GM21528 (cell line): ENCODE measurements around the gene LONP2.
"Not testable (repeated sequence)": the region's sequence is repeated elsewhere in the genome, so short reads cannot be mapped to it uniquely, and the experiment has no call there.

Source experiments
- ATAC-seq: cut with Tn5 transposase; IDR thresholded peaks from one replicate; pipeline ENCODE4 v1.9.1; 2021; ENCODE audit warnings: mild to moderate bottlenecking, moderate library complexity; ENCODE audit not compliant: unreplicated experiment, low FRiP score

Gene LONP2

DNA sequence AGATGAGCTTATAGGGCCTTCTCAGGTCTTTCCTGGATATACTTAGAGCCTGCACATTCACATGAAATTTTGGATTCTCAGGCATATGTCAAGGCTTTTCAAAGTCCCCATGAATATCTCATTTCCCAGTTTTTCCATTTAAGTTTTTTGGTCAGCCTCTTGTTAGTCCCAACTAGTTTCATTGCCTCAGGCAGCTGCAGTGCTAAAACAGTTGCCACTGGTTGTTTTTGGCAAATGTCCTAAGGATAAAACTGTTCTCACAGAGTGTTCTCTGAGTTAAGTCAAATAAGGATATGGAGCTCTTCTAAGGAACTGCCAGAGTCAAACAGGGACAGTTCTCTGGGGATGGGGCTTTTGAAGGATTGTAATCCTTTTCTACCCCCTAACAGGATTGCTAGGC, 43.1 kb downstream of the LONP2 start:
- no peak for ATAC-seq

DNA sequence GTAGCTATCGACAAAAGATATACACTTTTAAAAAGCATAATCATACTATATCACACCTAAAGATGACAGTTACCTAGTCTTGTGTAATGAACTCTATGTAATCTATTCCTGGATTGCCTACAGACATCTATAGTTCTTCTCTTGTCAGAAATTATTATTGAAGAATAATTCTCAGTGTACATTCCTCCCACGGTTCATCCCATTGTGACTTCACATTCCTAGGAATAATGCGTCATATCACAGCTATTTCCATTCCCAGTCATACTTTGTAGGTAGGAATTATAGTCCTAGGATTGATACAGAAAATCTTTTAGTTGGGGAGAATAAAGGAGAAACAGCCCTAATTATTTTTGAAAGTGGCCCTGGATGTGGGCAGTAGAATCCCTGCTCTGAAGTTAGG, 47.2 kb downstream of the LONP2 start:
- ATAC-seq = no peak

DNA sequence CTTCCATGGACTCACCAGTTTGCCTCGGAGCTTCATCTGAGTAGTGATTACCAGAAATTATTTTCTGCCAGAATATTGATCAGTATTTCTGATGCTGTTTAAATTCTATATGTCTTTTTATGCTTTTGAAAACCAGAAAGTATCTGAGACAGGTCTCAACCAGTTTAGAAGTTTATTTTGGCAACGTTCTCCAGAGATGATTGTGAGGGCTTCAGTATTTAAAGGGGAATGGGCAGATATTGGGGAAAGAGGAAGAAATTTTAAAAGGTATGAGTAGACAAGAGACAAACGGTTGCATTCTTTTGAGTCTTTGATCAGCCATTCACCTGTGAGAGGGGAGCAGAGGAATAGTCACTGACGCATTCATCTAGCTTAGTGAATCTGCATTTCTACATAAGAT, 47.7 kb downstream of the LONP2 start:
- ATAC-seq = no peak

DNA sequence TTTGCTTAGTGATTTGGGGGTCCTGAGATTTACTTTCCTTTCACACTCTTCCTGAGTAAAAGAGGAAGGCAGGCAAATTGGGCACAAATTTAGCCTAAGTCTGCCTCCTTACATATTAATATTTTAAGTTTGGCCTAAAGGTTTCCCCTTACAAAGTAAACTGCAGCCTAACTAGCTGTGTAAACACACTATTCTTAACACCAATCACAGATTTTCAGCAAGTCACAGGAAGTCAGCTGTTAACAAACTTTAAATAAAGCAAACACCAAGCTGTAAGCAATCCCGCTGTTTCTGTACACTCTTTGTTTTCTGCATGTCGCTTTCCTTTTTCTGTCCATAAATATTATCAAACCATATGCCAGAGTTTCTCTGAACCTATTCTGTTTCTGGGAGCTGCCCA, 48.4 kb downstream of the LONP2 start:
- no peak for ATAC-seq

DNA sequence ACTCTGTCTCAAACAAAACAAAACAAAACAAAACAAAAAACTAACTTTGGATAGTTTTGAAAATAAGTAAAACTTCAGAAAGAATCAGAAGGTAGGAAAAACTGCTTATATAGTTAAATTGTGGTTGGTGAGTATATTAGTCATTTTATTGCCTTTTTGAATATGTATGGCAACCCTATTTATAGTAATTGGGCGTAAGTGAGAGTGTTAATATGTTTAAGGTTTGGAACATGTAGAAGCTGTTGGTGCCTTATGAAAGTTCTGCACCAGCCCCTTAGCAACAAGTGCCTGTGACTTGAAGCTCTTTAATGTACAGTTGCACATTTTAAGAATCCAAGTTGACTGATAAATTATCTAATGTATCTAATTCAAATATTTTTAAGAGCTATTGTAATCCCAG, 50.6 kb downstream of the LONP2 start:
- ATAC-seq = no peak

DNA sequence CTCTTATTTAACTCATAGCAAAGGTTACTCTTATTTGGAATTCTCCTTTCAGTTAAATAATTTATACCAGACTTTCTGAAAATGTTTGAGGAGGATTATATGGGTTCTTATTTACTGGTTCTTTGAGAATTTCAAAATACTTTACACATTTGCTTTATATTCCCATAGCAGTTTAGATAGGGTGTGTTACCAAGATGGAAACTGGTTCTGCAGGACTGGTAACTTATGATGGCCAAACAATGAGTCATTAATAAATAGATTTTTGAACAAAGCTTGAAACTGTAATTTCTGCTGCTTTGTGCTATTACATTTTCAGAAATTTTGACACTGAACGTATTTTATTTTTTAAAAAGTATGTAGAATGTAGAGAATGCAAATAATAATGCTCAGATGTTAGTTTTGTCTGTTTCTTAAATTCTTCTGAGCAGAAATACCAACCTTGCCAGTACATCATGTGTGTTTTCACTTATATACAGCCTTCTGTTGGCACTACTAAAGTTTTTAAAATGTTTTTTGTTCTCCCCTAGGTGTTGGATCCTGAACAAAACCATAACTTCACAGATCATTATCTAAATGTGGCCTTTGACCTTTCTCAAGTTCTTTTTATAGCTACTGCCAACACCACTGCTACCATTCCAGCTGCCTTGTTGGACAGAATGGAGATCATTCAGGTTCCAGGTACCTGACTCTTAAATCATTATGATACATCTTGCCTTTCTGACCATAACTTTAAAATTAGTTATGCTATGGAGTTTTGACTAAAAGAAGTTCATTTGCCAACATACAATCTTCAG, 51.6 kb downstream of the LONP2 start:
- no peak for ATAC-seq

DNA sequence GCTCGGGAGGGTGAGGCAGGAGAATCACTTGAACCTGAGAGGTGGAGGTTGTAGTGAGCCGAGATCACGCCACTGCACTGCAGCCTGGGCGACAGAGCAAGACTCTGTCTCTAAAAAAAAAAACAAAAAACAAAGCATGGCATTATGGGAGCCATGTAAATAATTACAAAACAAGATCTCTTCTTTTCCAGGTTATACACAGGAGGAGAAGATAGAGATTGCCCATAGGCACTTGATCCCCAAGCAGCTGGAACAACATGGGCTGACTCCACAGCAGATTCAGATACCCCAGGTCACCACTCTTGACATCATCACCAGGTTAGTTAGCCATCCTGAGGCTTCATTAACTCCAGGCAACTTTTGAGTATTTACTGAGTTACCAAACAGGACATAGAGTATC, 55.4 kb downstream of the LONP2 start:
- no peak for ATAC-seq

DNA sequence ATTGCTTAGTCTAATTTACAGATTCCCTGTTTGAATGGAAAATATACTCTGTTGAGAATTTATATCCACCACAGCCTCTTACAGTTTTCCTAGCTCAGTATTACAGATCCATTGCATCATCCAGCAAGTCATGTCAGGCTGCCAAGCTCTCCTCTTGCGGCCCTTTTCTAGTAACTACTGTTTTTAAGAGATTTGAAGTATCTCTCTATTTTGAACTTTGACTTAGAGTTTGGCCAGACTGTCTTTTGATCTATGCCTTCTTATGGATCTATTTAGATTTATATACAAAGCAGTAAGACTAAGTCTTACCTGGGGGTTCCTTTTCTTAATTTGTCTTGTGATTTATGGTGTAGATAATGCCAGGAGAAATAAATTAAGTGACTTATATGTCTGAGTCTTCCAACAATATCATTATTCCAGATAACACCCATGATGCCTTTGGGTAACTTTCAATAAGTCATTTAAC, 56.3 kb downstream of the LONP2 start:
- no peak for ATAC-seq

DNA sequence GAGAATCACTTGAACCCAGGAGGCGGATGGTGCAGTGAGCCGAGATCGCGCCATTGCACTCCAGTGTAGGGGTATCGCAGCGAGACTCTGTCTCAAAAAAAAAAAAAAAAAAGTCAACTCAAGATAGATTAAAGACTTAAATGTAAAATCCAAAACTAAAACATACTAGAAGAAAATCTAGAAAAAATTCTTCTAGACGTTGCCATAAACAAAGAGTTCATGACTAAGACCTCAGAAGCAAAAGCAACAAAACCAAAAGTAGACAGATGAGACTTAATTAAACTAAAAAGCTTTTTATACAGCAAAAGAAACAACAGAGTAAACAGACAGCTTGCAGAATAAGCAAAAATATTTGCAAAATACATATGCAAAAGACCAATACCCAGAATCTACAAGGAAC, 64.4 kb downstream of the LONP2 start:
- no peak for ATAC-seq

DNA sequence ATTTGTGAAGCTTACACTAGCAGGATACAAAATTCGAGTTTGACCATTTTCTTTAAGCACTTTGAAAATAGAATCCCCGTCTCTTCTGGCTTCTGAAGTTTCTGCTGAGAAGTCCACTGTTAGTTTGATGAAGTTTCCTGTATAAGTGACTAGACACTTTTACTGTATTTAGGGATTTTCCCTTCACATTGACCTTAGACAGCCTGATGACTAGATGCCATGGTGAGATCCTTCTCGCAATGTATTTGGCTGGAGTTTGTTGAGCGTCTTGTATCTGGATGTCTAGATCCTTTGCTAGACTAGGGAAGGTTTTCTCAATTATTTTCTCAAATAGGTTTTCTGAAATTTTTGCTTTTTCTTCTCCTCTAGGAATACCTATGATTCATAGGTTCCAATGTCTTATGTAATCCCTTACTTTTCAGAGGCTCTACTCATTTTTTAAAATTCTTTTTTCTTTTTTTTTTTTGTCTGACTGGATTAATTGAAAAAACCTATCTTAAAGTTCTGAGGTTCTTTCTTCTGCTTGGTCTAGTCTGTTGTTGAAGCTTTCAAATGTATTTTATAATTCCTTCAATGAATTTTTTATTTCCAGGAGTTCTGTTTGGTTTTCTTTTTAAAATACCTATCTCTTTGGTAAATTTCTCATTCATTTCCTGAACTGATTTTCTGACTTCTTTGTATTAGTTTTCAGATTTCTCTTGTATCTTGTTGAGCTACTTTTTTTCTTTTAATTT, 67.0 kb downstream of the LONP2 start:
- no peak for ATAC-seq

DNA sequence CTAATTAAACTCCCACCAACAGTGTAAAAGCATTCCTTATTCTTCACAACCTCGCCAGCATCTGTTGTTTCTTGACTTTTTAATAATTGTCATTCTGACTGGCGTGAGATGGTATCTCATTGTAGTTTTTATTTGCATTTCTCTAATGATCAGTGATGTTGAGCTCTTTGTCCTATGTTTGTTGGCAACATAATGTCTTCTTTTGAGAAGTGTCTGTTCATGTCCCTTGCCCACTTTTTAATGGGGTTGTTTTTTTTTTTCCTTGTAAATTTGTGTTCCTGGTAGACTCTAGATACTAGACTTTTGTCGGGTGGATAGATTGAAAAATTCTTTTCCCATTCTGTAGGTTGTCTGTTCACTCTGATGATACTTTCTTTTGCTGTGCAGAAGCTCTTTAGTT, 69.8 kb downstream of the LONP2 start:
- not testable (repeated sequence) for ATAC-seq

DNA sequence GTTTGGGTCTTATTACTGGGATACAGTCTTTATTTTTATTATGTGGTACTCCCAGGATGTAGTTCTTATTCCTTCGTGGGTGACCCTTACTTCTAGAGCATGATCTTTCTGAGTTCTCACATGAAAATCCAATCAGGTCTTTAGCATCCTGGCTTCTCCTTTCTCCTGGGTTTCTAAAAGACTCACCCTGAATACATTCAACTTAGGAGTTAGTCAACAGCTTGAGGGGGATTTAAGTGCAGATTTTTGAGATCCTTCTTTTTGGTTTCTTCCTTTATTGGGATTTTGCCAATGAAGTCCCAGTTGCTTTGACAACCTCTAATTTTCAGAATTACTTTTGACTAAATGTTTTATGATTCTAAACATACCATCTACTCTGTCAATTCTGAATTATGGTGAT, 72.9 kb downstream of the LONP2 start:
- no peak for ATAC-seq

DNA sequence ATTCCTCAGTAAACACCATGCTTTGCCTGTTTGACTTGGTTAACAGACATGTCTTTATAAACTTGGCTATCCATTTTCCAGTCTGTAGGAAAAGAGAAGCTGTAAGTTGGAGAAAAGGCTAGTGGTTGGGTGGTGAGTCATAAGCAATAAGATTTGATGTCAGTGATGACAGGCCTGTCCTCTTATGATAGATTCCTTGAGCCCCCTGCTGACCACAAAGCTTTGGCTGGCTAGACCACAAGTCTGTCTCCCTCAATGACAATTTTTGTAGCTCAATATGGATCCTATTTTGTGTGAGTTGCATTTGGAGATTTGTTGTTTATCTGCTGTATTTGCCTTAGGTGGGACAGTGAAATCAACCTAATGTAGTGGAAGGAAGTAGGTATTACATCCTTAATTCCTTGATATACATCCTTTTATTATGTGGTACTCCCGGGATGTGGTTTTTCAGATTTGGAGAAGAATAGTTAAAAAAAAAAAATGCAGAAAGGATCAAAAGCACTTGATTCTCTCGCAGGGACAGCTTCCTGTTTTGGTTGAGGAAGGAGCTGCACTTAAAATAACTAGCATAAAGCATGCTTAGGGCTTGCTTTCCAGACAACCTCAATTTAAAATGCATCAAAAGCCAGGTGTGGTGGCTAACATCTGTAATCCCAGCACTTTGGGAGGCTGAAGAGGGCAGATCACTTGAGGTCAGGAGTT, 73.7 kb downstream of the LONP2 start:
- no peak for ATAC-seq

DNA sequence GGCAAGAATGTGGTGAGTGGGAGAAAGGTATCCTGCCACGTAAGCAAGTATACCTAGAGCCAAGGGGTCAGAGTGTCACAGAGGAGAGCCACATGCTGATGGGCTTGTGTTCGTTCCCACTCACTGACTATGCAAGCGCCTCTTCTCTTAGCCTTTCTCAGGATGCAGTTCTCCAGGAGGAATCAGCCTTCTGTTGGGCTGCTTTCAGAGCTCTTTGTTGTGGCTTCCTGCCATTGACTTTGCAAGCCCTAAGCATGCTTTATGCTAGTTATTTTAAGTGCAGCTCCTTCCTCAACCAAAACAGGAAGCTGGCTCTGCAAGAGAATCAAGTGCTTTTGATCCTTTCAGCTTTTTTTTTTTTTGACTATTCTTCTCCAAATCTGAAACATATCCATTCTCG, 74.5 kb downstream of the LONP2 start:
- no peak for ATAC-seq

DNA sequence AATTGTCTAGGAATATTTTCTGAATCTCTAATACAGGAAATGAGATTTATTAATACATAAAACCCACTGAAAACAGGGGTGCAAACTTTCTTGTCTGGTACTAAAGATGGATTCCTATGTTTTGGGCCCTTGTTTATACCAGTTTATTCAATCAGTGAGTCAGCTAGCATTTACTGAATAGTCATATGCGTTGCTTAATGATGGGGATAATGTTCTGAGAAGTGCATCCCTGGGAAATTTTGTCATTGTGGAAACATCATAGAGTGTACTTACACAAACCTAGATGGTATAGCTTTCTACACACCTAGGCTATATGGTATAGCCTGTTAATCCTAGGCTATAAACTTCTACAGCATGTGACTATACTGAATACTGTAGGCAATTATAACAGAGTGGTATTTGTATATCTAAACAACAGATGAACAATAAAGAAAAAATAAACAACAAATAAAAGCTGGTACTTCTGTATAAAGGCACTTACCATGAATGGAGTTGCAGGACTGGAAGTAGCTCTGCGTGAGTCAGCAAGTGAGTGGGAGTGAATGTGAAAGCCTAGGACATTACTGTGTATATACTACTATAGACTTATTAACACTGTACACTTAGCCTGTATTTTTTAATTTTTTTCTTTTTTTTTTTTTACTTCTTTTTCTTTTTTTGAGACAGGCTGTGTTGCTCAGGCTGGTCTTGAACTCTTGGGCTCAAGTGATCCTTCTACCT, 77.4 kb downstream of the LONP2 start:
- ATAC-seq = no peak

DNA sequence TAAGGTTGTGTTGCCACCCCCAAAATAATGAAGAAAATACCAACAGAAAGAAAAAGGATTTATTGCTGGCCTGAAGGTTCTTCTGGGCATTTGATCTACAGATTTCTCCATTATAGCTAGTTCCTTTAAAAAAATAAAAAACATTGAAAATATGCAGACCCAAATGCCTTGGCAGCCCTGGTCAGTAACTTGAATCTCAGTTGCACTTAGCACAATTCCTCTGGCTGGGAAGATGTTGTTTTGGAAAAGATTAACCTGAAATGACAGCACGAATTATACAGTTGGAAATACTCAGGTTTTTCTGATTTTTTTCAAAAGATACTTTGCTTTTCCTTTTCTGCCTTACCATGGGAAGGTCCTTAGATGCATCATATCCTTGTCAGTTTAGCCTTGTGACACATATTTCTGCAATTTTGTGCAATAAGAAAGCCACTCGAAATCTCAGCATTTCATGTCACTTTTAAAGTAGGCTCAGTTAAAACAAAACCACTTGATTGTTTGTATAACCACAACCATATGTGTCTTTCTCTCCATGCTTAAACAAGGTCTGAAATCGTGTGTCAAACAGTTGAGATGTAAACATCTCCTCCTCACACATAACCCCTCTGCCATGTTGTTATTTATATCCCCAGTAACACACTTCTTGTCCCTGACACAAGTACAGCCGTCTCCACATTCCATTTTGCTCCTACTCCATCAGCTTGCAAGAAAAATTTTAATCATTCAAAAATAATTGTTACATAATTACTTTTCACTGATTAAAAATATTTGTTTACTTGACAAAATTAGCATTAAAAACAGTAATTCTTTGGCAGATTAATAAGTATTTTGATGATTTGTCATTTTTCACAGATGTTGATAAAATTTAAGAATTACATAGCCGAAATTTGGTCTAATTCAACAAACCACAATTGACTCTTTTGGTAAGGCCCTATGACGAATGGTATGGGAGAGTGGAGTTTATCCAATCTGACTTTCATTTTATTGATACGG, 80.0 kb downstream of the LONP2 start:
- no peak for ATAC-seq

DNA sequence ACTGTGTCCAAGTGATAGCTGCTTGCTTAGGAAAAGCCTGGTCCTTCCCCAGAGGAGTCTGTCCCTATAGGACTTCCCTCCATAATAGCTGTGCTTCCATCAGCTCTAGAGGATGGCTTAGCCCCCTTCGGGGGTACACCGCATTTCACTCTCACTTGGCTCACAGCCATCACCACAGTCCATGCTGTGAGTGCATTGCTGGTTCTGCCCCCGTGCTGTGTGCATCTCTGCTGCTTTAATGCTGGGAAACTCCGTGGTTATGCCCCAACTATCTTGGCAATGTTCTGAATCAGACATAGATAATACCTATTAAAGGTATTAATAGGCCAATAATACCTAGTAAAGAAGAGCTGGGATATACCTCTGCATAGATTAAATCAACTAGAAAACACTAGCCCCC, 82.8 kb downstream of the LONP2 start:
- no peak for ATAC-seq

DNA sequence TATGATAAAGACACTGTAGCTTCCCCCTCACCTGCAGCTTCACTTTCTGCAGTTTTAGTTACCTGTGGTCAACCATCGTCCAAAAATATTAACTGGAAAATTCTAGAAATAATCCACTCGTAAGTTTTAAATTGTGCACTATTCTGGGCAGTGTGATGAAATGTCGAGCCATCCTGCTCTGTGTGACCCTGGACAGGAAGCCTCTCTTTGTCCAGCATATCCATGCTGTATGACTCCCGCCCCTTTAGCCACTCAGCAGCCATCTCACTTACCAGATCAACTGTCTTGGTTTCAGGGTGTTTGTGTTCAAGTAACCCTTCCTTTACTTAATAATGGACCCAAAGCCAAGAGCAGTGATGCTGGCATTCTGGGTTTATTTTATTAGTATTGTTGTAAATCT, 85.0 kb downstream of the LONP2 start:
- ATAC-seq = no peak

DNA sequence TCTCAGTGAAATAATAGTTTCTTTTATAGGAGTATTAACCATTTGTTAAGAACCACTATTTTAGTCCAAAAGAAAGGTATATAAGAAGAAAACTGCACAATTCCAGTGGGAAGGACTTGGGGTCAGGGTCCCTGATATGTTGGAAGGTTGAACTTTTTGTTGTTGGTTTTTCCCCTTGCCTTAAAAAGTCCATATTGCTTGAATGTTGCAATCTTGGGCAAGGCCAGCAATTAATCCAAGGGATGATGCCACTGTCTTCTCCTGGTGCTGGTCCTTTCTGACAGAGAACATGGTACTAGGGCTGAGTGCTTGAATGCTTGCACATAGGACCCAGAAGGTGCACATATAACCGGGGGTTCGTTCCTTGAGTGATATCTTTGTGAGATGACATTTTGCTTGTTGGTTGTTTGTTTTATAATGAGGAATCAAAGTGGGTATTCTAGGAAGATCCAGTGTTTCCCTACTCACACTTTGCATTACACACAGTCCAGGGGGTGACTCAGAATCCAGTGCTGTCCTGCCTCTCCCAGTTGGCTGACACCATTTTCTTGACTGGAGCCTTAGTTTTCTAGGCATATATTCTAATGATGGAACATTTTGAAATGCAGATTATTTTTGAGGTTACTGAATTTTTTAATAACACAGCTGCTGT, 86.2 kb downstream of the LONP2 start:
- no peak for ATAC-seq
